ENCODE results near the gene FAM20C. TPM values are rescaled to one million over a fixed set of nuclear protein-coding genes. Genes with fewer than 3 reads are reported as not detected.

FAM20C gene
- total and polyA plus RNA-seq, 2 of the 8 experiments (the other 6 are each of a cell fraction or from before 2014, with no cell fraction given), result 9.5 to 34.8 TPM

GRCh38 chr7:304574-305409 lies 112.4 kb downstream of the FAM20C start:
- Histone ChIP-seq H2AFZ (ENCODE audit: low read length) (no peak overlapping the region), H3K4me3 (ENCODE audit: extremely low read depth in 1 of 4, insufficient read depth in 2 of 4, low read depth in 3 of 4, low read length in 4 of 4) (no peak overlapping the region), H2AK5ac (ENCODE audit: low read depth, low read length) (peak overlapping the region; percentile 56; the same call in 1 of the 2 replicates), H3K23me2 (ENCODE audit: low read depth, low read length) (peaks cover 3% of the 10 kb centered on the region; the same call in 1 of the 2 replicates), H3K4ac (replicated peaks; ENCODE audit: insufficient read length, low read depth, low read length) (no peak overlapping the region), H3K18ac (ENCODE audit: extremely low read depth, low read length) (no peak overlapping the region), H2BK5ac (ENCODE audit: low read depth, low read length) (peak overlapping the region; percentile 39; the same call in 1 of the 2 replicates), H3K4me1 (replicated peaks in 1 of 4; ENCODE audit: control insufficient read depth in 3 of 4, insufficient read depth in 4 of 4, low read length in 3 of 4) (no peaks in the 10 kb centered on the region), H2BK12ac (ENCODE audit: low read depth, low read length) (peak overlapping the region; percentile 1; the same call in 1 of the 2 replicates), H3K36me3 (ENCODE audit: control insufficient read depth in 2 of 4, insufficient read depth in 4 of 4, low read length in 3 of 4) (no peaks in the 10 kb centered on the region; a peak in 1 of 8 replicates), H3K9me3 (ENCODE audit: insufficient read depth in 2 of 2, low read depth in 1 of 2, low read length in 1 of 2) (peaks cover 9 to 10% of the 10 kb centered on the region in 2 experiments; a peak in 3 of 4 replicates), H4K91ac (replicated peaks; ENCODE audit: insufficient read length, low read length) (no peak overlapping the region), H4K5ac (ENCODE audit: insufficient read length, low read depth, low read length) (no peak overlapping the region), H3K4me2 (ENCODE audit: insufficient read depth in 1 of 2, low read depth in 2 of 2, low read length in 2 of 2) (no peak overlapping the region), H4K8ac (ENCODE audit: extremely low read depth, insufficient read depth, low read length) (no peak overlapping the region), H2BK15ac (ENCODE audit: low read length) (no peak overlapping the region), H3K79me1 (ENCODE audit: low read depth, low read length) (no peaks in the 10 kb centered on the region), H3K9ac (replicated peaks in 1 of 4; ENCODE audit: extremely low read depth in 1 of 4, low read depth in 3 of 4, low read length in 3 of 4) (no peak overlapping the region), H4K20me1 (replicated peaks in 1 of 2; ENCODE audit: control insufficient read depth in 1 of 2, insufficient read depth in 2 of 2, low read length in 2 of 2) (peaks cover 0 to 6% of the 10 kb centered on the region in 2 experiments), H3K23ac (ENCODE audit: insufficient read length) (no peak overlapping the region), H2BK120ac (replicated peaks; ENCODE audit: low read depth, low read length) (no peak overlapping the region), H3K79me2 (ENCODE audit: control insufficient read depth in 1 of 2, insufficient read depth in 2 of 2, low read length in 2 of 2) (no peaks in the 10 kb centered on the region), H3K14ac (ENCODE audit: insufficient read length) (no peak overlapping the region), H3K27me3 (replicated peaks in 1 of 4; ENCODE audit: control insufficient read depth in 3 of 4, extremely low read depth in 1 of 4, insufficient read depth in 3 of 4, low read length in 3 of 4) (no peaks in the 10 kb centered on the region), H3K56ac (replicated peaks; ENCODE audit: insufficient read length, low read depth, low read length) (no peak overlapping the region), H3K27ac (ENCODE audit: low read depth, low read length) (no peak overlapping the region), H2BK20ac (ENCODE audit: low read length) (no peak overlapping the region)
- 86% methylated on average over 19 of the region's 19 CpGs; no CpG with 5 or more reads in 1 of the 2 experiments for WGBS, 2 experiments (ENCODE audit: extremely low coverage in 1 of 2, insufficient coverage in 1 of 2, insufficient read length in 1 of 2, insufficient replicate concordance in 2 of 2, low coverage in 1 of 2, low lambda C conversion rate in 2 of 2, missing lambda C conversion rate in 1 of 2)
- no peak for DNase-seq (ENCODE audit: low read depth in 1 of 2, low spot score in 2 of 2)
- FAIRE-seq, result no peak
- no peak for TF ChIP-seq HDAC2 (IDR thresholded peaks at IDR 0.05; ENCODE audit: borderline replicate concordance in 1 of 2, low read depth in 2 of 2, low read length in 2 of 2)
- no peak for TF ChIP-seq SIX5 (IDR thresholded peaks at IDR 0.05; ENCODE audit: low read depth, low read length)
- no peak for TF ChIP-seq EP300 (IDR thresholded peaks at IDR 0.05; ENCODE audit: borderline replicate concordance in 1 of 2, low read depth in 2 of 2, low read length in 2 of 2)
- CTCF ChIA-PET (ENCODE audit: partially characterized antibody), result interaction anchor here (1.4 kb wide), 1 partner anchor 17 kb away, joined by 4 read pairs; no protein-coding TSS in a partner anchor
- POLR2A ChIA-PET (ENCODE audit: partially characterized antibody), result interaction anchor here (1.4 kb wide), 1 partner anchor 11 kb away, joined by 3 read pairs; no protein-coding TSS in a partner anchor
